HEK293 (cell line): ENCODE results near the gene RIMKLA.
A peak's percentile ranks its signal among the peaks of the same experiment; 100 is the strongest.

Source experiments
- BCL11B ChIP-seq: fragments of 450-650 bp; formaldehyde crosslinking; IDR thresholded peaks from 2 replicates; pipeline ENCODE4 v1.5.1; 2016; ENCODE audit warnings: low read depth, missing biosample characterization, missing genetic modification characterization
- FEZF1 ChIP-seq: fragments of 450-650 bp; formaldehyde crosslinking; IDR thresholded peaks from 2 replicates; pipeline ENCODE4 v1.5.1; 2016; ENCODE audit warnings: missing biosample characterization, missing genetic modification characterization
- INSM2 ChIP-seq: fragments of 450-650 bp; formaldehyde crosslinking; IDR thresholded peaks from 2 replicates; pipeline ENCODE4 v1.5.1; 2016; ENCODE audit warnings: missing biosample characterization, missing genetic modification characterization
- KLF10 ChIP-seq: fragments of 450-650 bp; IDR thresholded peaks from 2 replicates; pipeline ENCODE4 v1.5.1; 2018; ENCODE audit warnings: missing biosample characterization, mild to moderate bottlenecking, missing genetic modification characterization
- KLF16 ChIP-seq: fragments of 450-650 bp; formaldehyde crosslinking; IDR thresholded peaks from 2 replicates; pipeline ENCODE4 v1.5.1; 2017; ENCODE audit warnings: missing biosample characterization, missing genetic modification characterization
- MEIS1 ChIP-seq: sonication (generic); formaldehyde crosslinking; IDR thresholded peaks from 2 replicates; pipeline ENCODE4 v1.8.1; 2022; ENCODE audit warnings: missing genetic modification reagents, mild to moderate bottlenecking, borderline replicate concordance
- MZF1 ChIP-seq: fragments of 450-650 bp; formaldehyde crosslinking; IDR thresholded peaks from 2 replicates; pipeline ENCODE4 v1.5.1; 2017; ENCODE audit warnings: missing biosample characterization, missing genetic modification characterization, borderline replicate concordance
- SALL2 ChIP-seq: fragments of 450-650 bp; formaldehyde crosslinking; IDR thresholded peaks from 2 replicates; pipeline ENCODE4 v1.5.0; 2017; ENCODE audit warnings: missing biosample characterization, mild to moderate bottlenecking, missing genetic modification characterization, borderline replicate concordance
- SETDB1 ChIP-seq: IDR thresholded peaks from one replicate; pipeline ENCODE4 v1.6.1; 2017; ENCODE audit warnings: mild to moderate bottlenecking, low read length, moderate library complexity, mixed read lengths; ENCODE audit not compliant: insufficient read length
- ZBTB1 ChIP-seq: fragments of 450-650 bp; formaldehyde crosslinking; IDR thresholded peaks from 2 replicates; pipeline ENCODE4 v1.5.1; 2016; ENCODE audit warnings: missing biosample characterization, missing genetic modification characterization
- ZBTB17 ChIP-seq: fragments of 450-650 bp; formaldehyde crosslinking; IDR thresholded peaks from 2 replicates; pipeline ENCODE4 v1.5.1; 2016; ENCODE audit warnings: missing biosample characterization, missing genetic modification characterization
- ZBTB21 ChIP-seq: fragments of 450-650 bp; formaldehyde crosslinking; IDR thresholded peaks from 2 replicates; pipeline ENCODE4 v1.5.1; 2017; ENCODE audit warnings: missing biosample characterization, missing genetic modification characterization
- ZBTB26 ChIP-seq: fragments of 450-650 bp; formaldehyde crosslinking; optimal IDR thresholded peaks from 2 replicates; pipeline ENCODE3; 2016; ENCODE audit warnings: missing biosample characterization, mild to moderate bottlenecking, missing genetic modification characterization
- ZFP41 ChIP-seq: fragments of 450-650 bp; formaldehyde crosslinking; IDR thresholded peaks from 2 replicates; pipeline ENCODE4 v1.5.1; 2016; ENCODE audit warnings: missing biosample characterization, missing genetic modification characterization, borderline replicate concordance
- ZNF132 ChIP-seq: fragments of 450-650 bp; formaldehyde crosslinking; IDR thresholded peaks from 2 replicates; pipeline ENCODE4 v1.5.1; 2017; ENCODE audit warnings: missing biosample characterization, missing genetic modification characterization, borderline replicate concordance
- ZNF19 ChIP-seq: fragments of 450-650 bp; formaldehyde crosslinking; IDR thresholded peaks from 2 replicates; pipeline ENCODE4; 2016; ENCODE audit warnings: missing biosample characterization, missing genetic modification characterization, low read depth
- ZNF239 ChIP-seq: fragments of 450-650 bp; formaldehyde crosslinking; IDR thresholded peaks from 2 replicates; pipeline ENCODE4 v1.5.1; 2016; ENCODE audit warnings: missing biosample characterization, missing genetic modification characterization
- ZNF354C ChIP-seq: fragments of 450-650 bp; formaldehyde crosslinking; IDR thresholded peaks from 2 replicates; pipeline ENCODE4 v1.5.1; 2016; ENCODE audit warnings: missing biosample characterization, missing genetic modification characterization, low read depth, borderline replicate concordance
- ZNF426 ChIP-seq: fragments of 450-650 bp; formaldehyde crosslinking; IDR thresholded peaks from 2 replicates; pipeline ENCODE4 v1.5.1; 2017; ENCODE audit warnings: missing biosample characterization, missing genetic modification characterization, mild to moderate bottlenecking, inconsistent platforms, moderate library complexity
- ZNF449 ChIP-seq: fragments of 450-650 bp; formaldehyde crosslinking; IDR thresholded peaks from 2 replicates; pipeline ENCODE4 v1.5.1; 2017; ENCODE audit warnings: missing biosample characterization, mild to moderate bottlenecking, missing genetic modification characterization, moderate library complexity
- ZNF544 ChIP-seq: fragments of 450-650 bp; formaldehyde crosslinking; IDR thresholded peaks from 2 replicates; pipeline ENCODE4 v1.5.0; 2017; ENCODE audit warnings: missing biosample characterization, missing genetic modification characterization
- ZNF560 ChIP-seq: fragments of 450-650 bp; formaldehyde crosslinking; IDR thresholded peaks from 2 replicates; pipeline ENCODE4 v1.5.1; 2017; ENCODE audit warnings: missing biosample characterization, missing genetic modification characterization, borderline replicate concordance
- ZNF585B ChIP-seq: fragments of 450-650 bp; formaldehyde crosslinking; IDR thresholded peaks from 2 replicates; pipeline ENCODE4 v1.5.1; 2016; ENCODE audit warnings: missing biosample characterization, missing genetic modification characterization
- ZNF596 ChIP-seq: fragments of 450-650 bp; IDR thresholded peaks from 2 replicates; pipeline ENCODE4 v1.5.0; 2018; ENCODE audit warnings: missing biosample characterization, mild to moderate bottlenecking, missing genetic modification characterization, moderate library complexity
- ZNF610 ChIP-seq: fragments of 450-650 bp; formaldehyde crosslinking; IDR thresholded peaks from 2 replicates; pipeline ENCODE4 v1.5.1; 2016; ENCODE audit warnings: missing biosample characterization, missing genetic modification characterization, borderline replicate concordance
- ZNF645 ChIP-seq: fragments of 450-650 bp; formaldehyde crosslinking; IDR thresholded peaks from 2 replicates; pipeline ENCODE4; 2016; ENCODE audit warnings: missing biosample characterization, missing genetic modification characterization
- ZNF701 ChIP-seq: fragments of 450-650 bp; formaldehyde crosslinking; IDR thresholded peaks from 2 replicates; pipeline ENCODE4 v1.5.1; 2016; ENCODE audit warnings: missing biosample characterization, missing genetic modification characterization
- TF ChIP-seq, protein P1 (sequence below): IDR thresholded peaks from 2 replicates; pipeline ENCODE4 v1.6.1; 2011; ENCODE audit warnings: mild to moderate bottlenecking, low read depth, low read length, borderline replicate concordance
- TF ChIP-seq, protein P2 (sequence below): fragments of 450-650 bp; formaldehyde crosslinking; IDR thresholded peaks from 2 replicates; pipeline ENCODE4 v1.5.1; 2017; ENCODE audit warnings: missing biosample characterization, missing genetic modification characterization

The RIMKLA gene

DNA sequence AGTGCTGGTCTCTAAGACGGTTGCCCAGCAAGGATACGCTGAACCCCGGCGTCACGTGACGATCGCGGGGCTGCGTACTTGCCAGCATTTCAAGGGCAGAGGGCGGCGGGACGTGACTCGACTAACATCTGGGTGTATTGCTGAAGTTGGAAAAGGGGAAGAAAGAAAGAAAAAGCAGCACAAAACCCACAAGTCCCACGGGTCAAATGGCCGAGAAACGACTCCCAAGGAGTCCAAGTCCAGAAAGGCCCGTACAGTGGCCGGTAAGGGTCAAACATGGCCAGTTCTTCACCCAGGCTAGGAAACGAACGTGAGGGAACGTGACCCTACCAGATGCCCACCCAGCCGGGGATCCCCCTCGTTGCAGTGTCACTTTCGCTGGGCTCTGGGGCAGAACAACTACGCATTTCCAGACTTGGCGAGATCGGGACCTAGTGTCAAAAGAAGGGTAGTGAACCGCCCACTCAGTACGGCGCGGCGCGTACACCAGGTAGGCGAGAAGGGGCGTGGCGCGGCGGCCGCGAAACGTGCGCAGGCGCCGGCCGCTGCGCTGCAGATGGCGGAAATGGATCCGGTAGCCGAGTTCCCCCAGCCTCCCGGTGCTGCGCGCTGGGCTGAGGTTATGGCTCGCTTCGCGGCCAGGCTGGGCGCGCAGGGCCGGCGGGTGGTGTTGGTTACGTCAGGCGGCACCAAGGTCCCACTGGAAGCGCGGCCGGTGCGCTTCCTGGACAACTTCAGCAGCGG is 75.6 kb downstream of the RIMKLA start, which contains the start of the genes PPCS and ZMYND12 (continued):
- TF ChIP-seq ZNF645 (no peak), ZNF544 (tag by site-specific recombination) (no peak), ZFP41 (tag by site-specific recombination) (no peak), ZNF610 (no peak), ZBTB26 (peak; percentile 95), KLF10 (tag by site-specific recombination) (no peak), ZNF132 (tag by site-specific recombination) (no peak), KLF16 (tag by site-specific recombination) (no peak; the same call in none of the 2 replicates), MEIS1 (CRISPR knock-in tag) (no peak), ZNF449 (tag by site-specific recombination) (peak; percentile 81), ZBTB17 (0 out of 2 replicates have a peak, but pooled peaks have one; percentile 79), ZNF585B (no peak), ZNF239 (tag by site-specific recombination) (no peak), ZBTB21 (tag by site-specific recombination) (no peak), ZBTB1 (tag by site-specific recombination) (no peak), BCL11B (tag by site-specific recombination) (no peak), ZNF19 (tag by site-specific recombination) (no peak), FEZF1 (tag by site-specific recombination) (no peak), MZF1 (no peak), ZNF426 (tag by site-specific recombination) (no peak), ZNF596 (no peak), SALL2 (tag by site-specific recombination) (no peak), SETDB1 (no peak), ZNF354C (no peak), INSM2 (tag by site-specific recombination) (no peak), ZNF560 (tag by site-specific recombination) (no peak), ZNF701 (tag by site-specific recombination) (no peak)
- TF ChIP-seq, protein P1, sequence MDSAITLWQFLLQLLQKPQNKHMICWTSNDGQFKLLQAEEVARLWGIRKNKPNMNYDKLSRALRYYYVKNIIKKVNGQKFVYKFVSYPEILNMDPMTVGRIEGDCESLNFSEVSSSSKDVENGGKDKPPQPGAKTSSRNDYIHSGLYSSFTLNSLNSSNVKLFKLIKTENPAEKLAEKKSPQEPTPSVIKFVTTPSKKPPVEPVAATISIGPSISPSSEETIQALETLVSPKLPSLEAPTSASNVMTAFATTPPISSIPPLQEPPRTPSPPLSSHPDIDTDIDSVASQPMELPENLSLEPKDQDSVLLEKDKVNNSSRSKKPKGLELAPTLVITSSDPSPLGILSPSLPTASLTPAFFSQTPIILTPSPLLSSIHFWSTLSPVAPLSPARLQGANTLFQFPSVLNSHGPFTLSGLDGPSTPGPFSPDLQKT, result no peak; the same call in 1 of the 2 replicates
- TF ChIP-seq, protein P2, sequence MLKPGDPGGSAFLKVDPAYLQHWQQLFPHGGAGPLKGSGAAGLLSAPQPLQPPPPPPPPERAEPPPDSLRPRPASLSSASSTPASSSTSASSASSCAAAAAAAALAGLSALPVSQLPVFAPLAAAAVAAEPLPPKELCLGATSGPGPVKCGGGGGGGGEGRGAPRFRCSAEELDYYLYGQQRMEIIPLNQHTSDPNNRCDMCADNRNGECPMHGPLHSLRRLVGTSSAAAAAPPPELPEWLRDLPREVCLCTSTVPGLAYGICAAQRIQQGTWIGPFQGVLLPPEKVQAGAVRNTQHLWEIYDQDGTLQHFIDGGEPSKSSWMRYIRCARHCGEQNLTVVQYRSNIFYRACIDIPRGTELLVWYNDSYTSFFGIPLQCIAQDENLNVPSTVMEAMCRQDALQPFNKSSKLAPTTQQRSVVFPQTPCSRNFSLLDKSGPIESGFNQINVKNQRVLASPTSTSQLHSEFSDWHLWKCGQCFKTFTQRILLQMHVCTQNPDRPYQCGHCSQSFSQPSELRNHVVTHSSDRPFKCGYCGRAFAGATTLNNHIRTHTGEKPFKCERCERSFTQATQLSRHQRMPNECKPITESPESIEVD, result no peak
